Measurements from ENCODE around the gene HTATIP2.

- TF ChIP-seq CTCF (IDR thresholded peaks at IDR 0.05; ENCODE audit: low read depth, low read length), result no peak
- no peak for TF ChIP-seq MAX (IDR thresholded peaks at IDR 0.05; ENCODE audit: low read depth, low read length)
- no peak for TF ChIP-seq POLR2A (IDR thresholded peaks at IDR 0.05; ENCODE audit: extremely low read depth, insufficient read length)
- no peak for TF ChIP-seq MYC (IDR thresholded peaks at IDR 0.05; ENCODE audit: low read depth, low read length)
These were observed 12.4 kb upstream of the HTATIP2 start for GRCh38 chr11:20351136-20351535.
